Naive thymus-derived CD4-positive, alpha-beta T cell (primary cell): ENCODE results near the gene GRK2. TPM values are rescaled to one million over a fixed set of nuclear protein-coding genes. Genes with fewer than 3 reads are reported as not detected.
A peak's percentile ranks its signal among the peaks of the same experiment; 100 is the strongest.

ENCODE experiments used
- ATAC-seq: fragments of 150-1000 bp; cut with Tn5 transposase; 2 replicates; pipeline ENCODE4 v1.10.0; 2021; ENCODE audit warnings: mild to moderate bottlenecking, moderate library complexity
- CTCF ChIA-PET: fragments of 350-600 bp; sonication (Branson Sonifier 250); formaldehyde crosslinking; loops from one replicate; lab custom pipeline; 2021; ENCODE audit warnings: antibody characterized with exemption; lab: Charles Lee
- POLR2A ChIA-PET: fragments of 350-600 bp; sonication (Branson Sonifier 250); formaldehyde crosslinking; loops from one replicate; lab custom pipeline; 2021; ENCODE audit warnings: antibody characterized with exemption, inconsistent platforms; lab: Charles Lee
- DNase-seq, 9 donors: peaks; one replicate each; pipeline versions ENCODE4 v3.0.0 to v3.0.0-alpha.2; 2020 to 2022; ENCODE audit warnings: mixed read lengths in 1 of 9
- H3K27ac ChIP-seq: one replicate; pipeline ENCODE4 v1.7.0; 2013; ENCODE audit warnings: mild to moderate bottlenecking, low read depth, low read length, moderate library complexity
- H3K27me3 ChIP-seq, 2 donors: one replicate each; pipeline ENCODE4 v1.7.0; 2013; ENCODE audit warnings: low read length in 2 of 2, mild to moderate bottlenecking in 2 of 2, moderate library complexity in 2 of 2; ENCODE audit not compliant: control insufficient read depth in 2 of 2, insufficient read depth in 2 of 2
- H3K36me3 ChIP-seq, 3 experiments: 1 replicate in 2 of 3; 2 replicates in 1 of 3; pipeline ENCODE4 v1.7.0; 2013; ENCODE audit warnings: low read length in 3 of 3, mild to moderate bottlenecking in 3 of 3, moderate library complexity in 1 of 3; ENCODE audit not compliant: insufficient read depth in 3 of 3, control insufficient read depth in 2 of 3
- H3K4me1 ChIP-seq, 2 donors: one replicate each; pipeline ENCODE4 v1.7.0; 2013; ENCODE audit warnings: low read length in 2 of 2, mild to moderate bottlenecking in 2 of 2, moderate library complexity in 1 of 2; ENCODE audit not compliant: control insufficient read depth in 2 of 2, insufficient read depth in 2 of 2
- H3K4me3 ChIP-seq: 2 replicates; pipeline ENCODE4 v1.7.0; 2013; ENCODE audit warnings: mild to moderate bottlenecking, low read length
- H3K9me3 ChIP-seq, 3 experiments: 1 replicate in 2 of 3; 2 replicates in 1 of 3; pipeline ENCODE4 v1.7.0; 2013; ENCODE audit warnings: low read length in 3 of 3; ENCODE audit not compliant: control insufficient read depth in 2 of 3
- H3K27ac Mint-ChIP-seq, 9 donors: one replicate each; pipeline ENCODE4 v1.8.0; 2020 to 2022; ENCODE audit warnings: mixed read lengths in 9 of 9, mild to moderate bottlenecking in 8 of 9, moderate library complexity in 5 of 9, inconsistent platforms in 2 of 9
- H3K27me3 Mint-ChIP-seq, 5 donors: one replicate each; pipeline ENCODE4 v1.8.0; 2021 to 2022; ENCODE audit warnings: mixed read lengths in 5 of 5, mild to moderate bottlenecking in 1 of 5
- H3K36me3 Mint-ChIP-seq, 5 donors: one replicate each; pipeline ENCODE4 v1.8.0; 2020 to 2022; ENCODE audit warnings: mixed read lengths in 5 of 5, mild to moderate bottlenecking in 3 of 5, inconsistent platforms in 1 of 5
- H3K4me1 Mint-ChIP-seq, 7 donors: one replicate each; pipeline ENCODE4 v1.8.0; 2020 to 2022; ENCODE audit warnings: mixed read lengths in 7 of 7, mild to moderate bottlenecking in 3 of 7, inconsistent platforms in 1 of 7
- H3K4me3 Mint-ChIP-seq, 10 donors: one replicate each; pipeline ENCODE4 v1.8.0; 2020 to 2022; ENCODE audit warnings: mild to moderate bottlenecking in 10 of 10, mixed read lengths in 10 of 10, moderate library complexity in 6 of 10, inconsistent platforms in 2 of 10
- H3K9me3 Mint-ChIP-seq, 11 donors: one replicate each; pipeline ENCODE4 v1.8.0; 2020 to 2022; ENCODE audit warnings: mixed read lengths in 11 of 11, mild to moderate bottlenecking in 4 of 11, inconsistent platforms in 1 of 11, moderate library complexity in 1 of 11
- intact Hi-C, 2 donors: fragments of 100-400 bp; cut with micrococcal nuclease; formaldehyde crosslinking; loops; one replicate each; pipeline ENCODE4 v1.15.1; 2023
- polyA plus RNA-seq, 2 donors: library from polyadenylated mRNA; unstranded; fragments of 300-500 nt; fragmentation: Illumina TruSeq; gene quantifications; one replicate each; pipeline ENCODE4 v1.2.3, GENCODE V29; 2021
- total RNA-seq, 6 experiments: library from RNA in 5 of 6; stranded (reverse) in 5 of 6; gene quantifications; 1 replicate in 5 of 6; 2 replicates in 1 of 6; pipeline ENCODE4 v1.2.3 and lab custom pipeline; 2021 to 2026

GRK2 gene
- total and polyA plus RNA-seq, 7 experiments from 2014 or later = 18.5 to 399 (median 310) TPM

DNA sequence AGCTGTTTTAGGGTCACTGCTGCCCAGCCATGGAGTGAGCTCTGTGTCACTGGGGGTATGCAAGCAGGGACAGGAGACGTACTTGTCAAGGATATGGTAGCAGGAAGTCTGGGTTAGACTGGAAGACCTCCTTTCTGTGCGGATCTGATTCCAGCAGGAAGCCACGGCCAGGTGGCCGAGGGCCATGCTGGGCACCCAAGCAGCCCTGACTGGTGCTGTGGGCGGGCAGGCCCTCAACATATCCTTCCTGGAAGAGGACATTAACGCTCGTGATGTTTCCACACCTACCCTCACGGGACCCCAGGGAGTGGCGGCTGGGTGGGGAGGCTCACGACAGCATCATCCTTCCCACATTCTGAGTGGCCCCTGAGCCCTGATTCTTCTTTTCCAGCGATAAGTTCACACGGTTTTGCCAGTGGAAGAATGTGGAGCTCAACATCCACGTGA is 14.1 kb downstream of the GRK2 start:
- ChIA-PET POLR2A (interaction anchor here (1.0 to 21.3 kb wide), 4 partner anchors 7 to 40 kb away, joined by 4 to 729 read pairs (median 367); partner anchors contain the start of genes ANKRD13D and GRK2), CTCF (interaction anchor here (1.5 to 1.8 kb wide), 2 partner anchors 8 to 9 kb away, joined by 3 to 7 read pairs; no protein-coding TSS in a partner anchor)
- no peaks in the 10 kb centered on the region for H3K9me3 ChIP-seq
- no peaks in the 10 kb centered on the region for H3K27me3 ChIP-seq
- ATAC-seq (no peak), DNase-seq (no peak)
- Mint-ChIP-seq H3K4me1 (peaks cover 35 to 74% (median 53%) of the 10 kb centered on the region in 7 donors), H3K36me3 (peaks cover 3 to 33% (median 8%) of the 10 kb centered on the region in 5 donors), H3K27ac (peak overlapping the region; percentile 87 to 100 (median 97)), H3K27me3 (no peaks in the 10 kb centered on the region), H3K9me3 (no peaks in the 10 kb centered on the region), H3K4me3 (peak overlapping the region in 5 of 10 donors; percentile 18 to 99 (median 49))
- H3K4me3 ChIP-seq = no peak overlapping the region
- peak overlapping the region; percentile 93 for H3K27ac ChIP-seq
- intact Hi-C loops = no loop called here
- H3K4me1 ChIP-seq = peaks cover 49 to 60% of the 10 kb centered on the region in 2 donors
- peaks cover 47 to 71% (median 55%) of the 10 kb centered on the region in 3 experiments for H3K36me3 ChIP-seq

- no peaks in the 10 kb centered on the region for H3K9me3 Mint-ChIP-seq
- peak overlapping the region in 8 of 9 donors; percentile 9 to 100 (median 95) for H3K27ac Mint-ChIP-seq
- ATAC-seq (no peak), DNase-seq (no peak)
- H3K36me3 Mint-ChIP-seq = peaks cover 3 to 30% (median 8%) of the 10 kb centered on the region in 5 donors
- H3K4me1 Mint-ChIP-seq = peaks cover 29 to 71% (median 47%) of the 10 kb centered on the region in 7 donors
- peaks cover 49 to 60% of the 10 kb centered on the region in 2 donors for H3K4me1 ChIP-seq
- ChIA-PET POLR2A (interaction anchor here (1.0 to 21.3 kb wide), 4 partner anchors 6 to 41 kb away, joined by 4 to 729 read pairs (median 367); partner anchors contain the start of genes ANKRD13D and GRK2), CTCF (interaction anchor here (0.5 kb wide), 1 partner anchor 741 kb away, joined by 3 read pairs; no protein-coding TSS in a partner anchor)
- no peaks in the 10 kb centered on the region for H3K9me3 ChIP-seq
- peak overlapping the region; percentile 93 for H3K27ac ChIP-seq
- no peak overlapping the region for H3K4me3 ChIP-seq
- H3K36me3 ChIP-seq = peaks cover 47 to 77% (median 55%) of the 10 kb centered on the region in 3 experiments
- H3K4me3 Mint-ChIP-seq = peak overlapping the region in 1 of 10 donors; percentile 4
- H3K27me3 ChIP-seq = no peaks in the 10 kb centered on the region
- intact Hi-C loops = no loop called here
- H3K27me3 Mint-ChIP-seq = no peaks in the 10 kb centered on the region
These were observed 14.7 kb downstream of the GRK2 start for GRCh38 chr11:67280788-67281551.

- Mint-ChIP-seq H3K4me1 (peaks cover 26 to 71% (median 45%) of the 10 kb centered on the region in 7 donors), H3K4me3 (no peak overlapping the region), H3K9me3 (no peaks in the 10 kb centered on the region), H3K27me3 (no peaks in the 10 kb centered on the region), H3K27ac (peak overlapping the region in 7 of 9 donors; percentile 46 to 100 (median 70)), H3K36me3 (peaks cover 3 to 28% (median 8%) of the 10 kb centered on the region in 5 donors)
- Histone ChIP-seq H3K4me3 (no peak overlapping the region), H3K27ac (peak overlapping the region; percentile 93), H3K9me3 (no peaks in the 10 kb centered on the region), H3K27me3 (no peaks in the 10 kb centered on the region), H3K4me1 (peaks cover 49 to 60% of the 10 kb centered on the region in 2 donors), H3K36me3 (peaks cover 47 to 79% (median 57%) of the 10 kb centered on the region in 3 experiments)
- intact Hi-C loops = no loop called here
- POLR2A ChIA-PET = interaction anchor here (1.0 to 21.3 kb wide), 4 partner anchors 8 to 21 kb away, joined by 4 to 729 read pairs (median 5); partner anchors contain the start of gene GRK2
- ATAC-seq = no peak
- CTCF ChIA-PET = interaction anchor here (0.6 to 0.9 kb wide), 2 partner anchors 20 to 72 kb away, joined by 3 read pairs; partner anchors contain the start of gene POLD4
- DNase-seq = no peak
These were observed 15.4 kb downstream of the GRK2 start for GRCh38 chr11:67281552-67282150.

DNA sequence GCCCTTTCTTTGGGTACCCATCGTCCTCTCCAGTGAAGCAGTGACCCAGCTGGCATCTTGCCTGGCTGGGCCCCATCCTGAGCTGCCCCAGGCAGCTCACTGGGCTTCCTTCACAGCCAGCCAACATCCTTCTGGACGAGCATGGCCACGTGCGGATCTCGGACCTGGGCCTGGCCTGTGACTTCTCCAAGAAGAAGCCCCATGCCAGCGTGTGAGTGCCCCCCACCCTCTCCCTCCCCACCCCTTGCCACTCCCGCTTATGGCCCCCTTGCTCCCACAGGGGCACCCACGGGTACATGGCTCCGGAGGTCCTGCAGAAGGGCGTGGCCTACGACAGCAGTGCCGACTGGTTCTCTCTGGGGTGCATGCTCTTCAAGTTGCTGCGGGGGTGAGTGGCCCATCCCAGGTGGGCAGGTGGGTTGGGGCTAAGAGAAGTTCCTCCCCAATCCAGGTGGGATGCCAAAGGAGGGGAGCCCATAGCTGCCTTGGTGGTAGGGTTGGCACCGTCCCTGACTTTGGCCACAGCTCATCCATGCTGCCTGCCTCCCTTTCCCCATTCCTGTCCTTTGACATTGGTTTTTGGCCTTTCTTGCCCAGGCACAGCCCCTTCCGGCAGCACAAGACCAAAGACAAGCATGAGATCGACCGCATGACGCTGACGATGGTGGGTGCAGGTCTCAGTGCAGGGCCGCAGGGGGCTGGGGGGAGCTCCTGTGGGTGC is 16.0 kb downstream of the GRK2 start:
- H3K9me3 Mint-ChIP-seq = no peaks in the 10 kb centered on the region
- peaks cover 3 to 27% (median 8%) of the 10 kb centered on the region in 5 donors for H3K36me3 Mint-ChIP-seq
- POLR2A ChIA-PET = interaction anchor here (1.0 to 21.3 kb wide), 5 partner anchors 9 to 157 kb away, joined by 3 to 729 read pairs (median 4); partner anchors contain the start of gene GRK2
- no peaks in the 10 kb centered on the region for H3K27me3 Mint-ChIP-seq
- H3K4me1 ChIP-seq = peaks cover 49 to 60% of the 10 kb centered on the region in 2 donors
- H3K36me3 ChIP-seq = peaks cover 47 to 79% (median 58%) of the 10 kb centered on the region in 3 experiments
- H3K4me3 ChIP-seq = no peak overlapping the region
- peak overlapping the region; percentile 48 to 100 (median 81) for H3K27ac Mint-ChIP-seq
- no peaks in the 10 kb centered on the region for H3K9me3 ChIP-seq
- no peak for DNase-seq
- H3K4me1 Mint-ChIP-seq = peaks cover 26 to 71% (median 46%) of the 10 kb centered on the region in 7 donors
- peak overlapping the region; percentile 93 for H3K27ac ChIP-seq
- intact Hi-C loops = no loop called here
- no peak for ATAC-seq
- no peaks in the 10 kb centered on the region for H3K27me3 ChIP-seq
- peak overlapping the region in 2 of 10 donors; percentile 35 to 41 for H3K4me3 Mint-ChIP-seq
- CTCF ChIA-PET = interaction anchor here (0.6 to 0.9 kb wide), 3 partner anchors 20 to 202 kb away, joined by 3 read pairs; partner anchors contain the start of gene POLD4

DNA sequence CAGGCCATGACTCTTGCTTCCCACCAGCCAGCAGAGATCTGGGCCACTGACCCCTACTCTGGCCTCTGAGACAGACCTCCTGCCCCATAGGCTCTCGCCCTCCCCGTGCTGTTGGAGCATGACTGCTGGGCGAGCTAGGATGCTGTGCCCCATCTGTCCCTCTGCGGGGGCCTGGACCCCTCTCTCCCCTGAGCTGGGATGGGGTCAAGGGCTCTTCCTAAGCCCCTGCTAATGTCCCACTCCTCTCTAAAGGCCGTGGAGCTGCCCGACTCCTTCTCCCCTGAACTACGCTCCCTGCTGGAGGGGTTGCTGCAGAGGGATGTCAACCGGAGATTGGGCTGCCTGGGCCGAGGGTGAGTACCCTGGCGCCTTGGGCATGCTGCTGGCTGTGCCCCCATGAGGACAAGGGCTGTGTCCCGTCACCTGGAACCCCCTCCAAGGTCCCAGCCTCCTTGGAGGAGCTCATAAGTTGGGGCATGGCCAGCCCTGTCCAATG is 16.7 kb downstream of the GRK2 start:
- Histone ChIP-seq H3K4me1 (peaks cover 51 to 62% of the 10 kb centered on the region in 2 donors), H3K27ac (peak overlapping the region; percentile 93), H3K9me3 (no peaks in the 10 kb centered on the region), H3K4me3 (no peak overlapping the region), H3K36me3 (peaks cover 47 to 79% (median 58%) of the 10 kb centered on the region in 3 experiments), H3K27me3 (no peaks in the 10 kb centered on the region)
- H3K27me3 Mint-ChIP-seq = no peaks in the 10 kb centered on the region
- H3K9me3 Mint-ChIP-seq = peaks cover 0 to 3% (median 0%) of the 10 kb centered on the region in 11 donors
- peak overlapping the region; percentile 48 to 100 (median 81) for H3K27ac Mint-ChIP-seq
- DNase-seq (no peak), ATAC-seq (no peak)
- ChIA-PET CTCF (interaction anchor here (1.2 to 1.5 kb wide), 2 partner anchors 12 to 34 kb away, joined by 3 read pairs; no protein-coding TSS in a partner anchor), POLR2A (interaction anchor here (0.7 to 21.3 kb wide), 8 partner anchors 8 to 156 kb away, joined by 3 to 729 read pairs (median 4); partner anchors contain the start of gene GRK2)
- intact Hi-C loops = no loop called here
- no peak overlapping the region for H3K4me3 Mint-ChIP-seq
- peaks cover 26 to 71% (median 46%) of the 10 kb centered on the region in 7 donors for H3K4me1 Mint-ChIP-seq
- peaks cover 3 to 28% (median 12%) of the 10 kb centered on the region in 5 donors for H3K36me3 Mint-ChIP-seq
